IMR-90 (cell line): ENCODE results near the gene HDAC7. TPM values are rescaled to one million over a fixed set of nuclear protein-coding genes. Genes with fewer than 3 reads are reported as not detected.

Source experiments
- ATAC-seq: fragments of 200-7000 bp; cut with Tn5 transposase; 2 replicates; pipeline ENCODE4 v1.9.1; 2020; ENCODE audit warnings: low read depth, mild to moderate bottlenecking, moderate library complexity
- BruUV-seq: library from RNA; stranded (reverse); fragments of 400-500 nt; replicated peaks from 2 replicates; lab custom pipeline; 2021; lab: Mats Ljungman, UMichigan
- CTCF ChIA-PET: fragments of 300-600 bp; formaldehyde crosslinking; extraction: SDS; loops from one replicate; lab custom pipeline; 2021; ENCODE audit warnings: antibody characterized with exemption; lab: Yijun Ruan, JAX
- POLR2A ChIA-PET: fragments of 300-600 bp; sonication (Branson Sonifier 250); formaldehyde crosslinking; loops from one replicate; lab custom pipeline; 2022; ENCODE audit warnings: antibody characterized with exemption; ENCODE audit not compliant: unreplicated experiment; lab: Charles Lee
- DNase-seq: peaks from one replicate; pipeline ENCODE4 v3.0.0; 2013
- H2AFZ ChIP-seq: replicated peaks from 2 replicates; pipeline ENCODE3; 2013; ENCODE audit warnings: low read length, mild to moderate bottlenecking; ENCODE audit not compliant: poor library complexity
- H2AK5ac ChIP-seq: 2 replicates; pipeline ENCODE4 v1.6.1; 2013; ENCODE audit warnings: low read depth, low read length, inconsistent platforms
- H2AK9ac ChIP-seq: replicated peaks from 2 replicates; pipeline ENCODE3; 2013; ENCODE audit warnings: mild to moderate bottlenecking, low read depth, low read length, moderate library complexity; ENCODE audit not compliant: poor library complexity
- H2BK120ac ChIP-seq: 2 replicates; pipeline ENCODE4 v1.6.1; 2013; ENCODE audit warnings: low read depth, low read length, inconsistent platforms
- H2BK15ac ChIP-seq: 3 replicates; pipeline ENCODE4 v1.6.1; 2013; ENCODE audit warnings: low read depth, low read length, inconsistent platforms
- H2BK20ac ChIP-seq: 2 replicates; pipeline ENCODE4 v1.6.1; 2013; ENCODE audit warnings: low read depth, mild to moderate bottlenecking, inconsistent platforms, low read length, moderate library complexity
- H2BK5ac ChIP-seq: 2 replicates; pipeline ENCODE4 v1.6.1; 2013; ENCODE audit warnings: mild to moderate bottlenecking, low read depth, low read length, inconsistent platforms; ENCODE audit not compliant: poor library complexity, severe bottlenecking
- H3K14ac ChIP-seq: replicated peaks from 2 replicates; pipeline ENCODE4 v1.6.1; 2013; ENCODE audit warnings: low read depth, low read length, inconsistent platforms
- H3K18ac ChIP-seq: 2 replicates; pipeline ENCODE4 v1.6.1; 2013; ENCODE audit warnings: low read depth, low read length, control low read depth
- H3K23ac ChIP-seq: 2 replicates; pipeline ENCODE4 v1.6.1; 2013; ENCODE audit warnings: low read depth, low read length, inconsistent platforms
- H3K27ac ChIP-seq: 2 replicates; pipeline ENCODE4 v1.5.1; 2013; ENCODE audit warnings: mild to moderate bottlenecking, control low read depth, low read length; ENCODE audit not compliant: insufficient read depth
- H3K27me3 ChIP-seq: 2 replicates; pipeline ENCODE4 v1.6.1; 2013; ENCODE audit warnings: low read length; ENCODE audit not compliant: control insufficient read depth, insufficient read depth
- H3K36me3 ChIP-seq: 2 replicates; pipeline ENCODE4 v1.6.1; 2013; ENCODE audit warnings: low read length, mixed read lengths; ENCODE audit not compliant: control insufficient read depth, insufficient read depth
- H3K4ac ChIP-seq: 2 replicates; pipeline ENCODE4 v1.6.1; 2013; ENCODE audit warnings: low read depth, low read length, inconsistent platforms
- H3K4me1 ChIP-seq: 2 replicates; pipeline ENCODE4 v1.6.1; 2013; ENCODE audit warnings: low read length, mixed read lengths; ENCODE audit not compliant: control insufficient read depth, insufficient read depth
- H3K4me2 ChIP-seq: 2 replicates; pipeline ENCODE4 v1.6.1; 2013; ENCODE audit warnings: low read depth, mild to moderate bottlenecking, control low read depth, low read length, moderate library complexity
- H3K4me3 ChIP-seq: 2 replicates; pipeline ENCODE4 v1.5.1; 2013; ENCODE audit warnings: low read depth, mild to moderate bottlenecking, control low read depth, low read length, moderate library complexity; ENCODE audit not compliant: insufficient read depth
- H3K56ac ChIP-seq: 2 replicates; pipeline ENCODE4 v1.6.1; 2013; ENCODE audit warnings: low read length, inconsistent platforms; ENCODE audit not compliant: insufficient read depth; ENCODE audit errors: extremely low read depth
- H3K79me1 ChIP-seq, 2 experiments: 2 replicates each; pipeline ENCODE4 v1.6.1; 2013; ENCODE audit warnings: low read length in 2 of 2, inconsistent platforms in 1 of 2, low read depth in 1 of 2
- H3K9ac ChIP-seq: 2 replicates; pipeline ENCODE4 v1.6.1; 2013; ENCODE audit warnings: low read depth, low read length, control low read depth
- H3K9me1 ChIP-seq: 2 replicates; pipeline ENCODE4 v1.6.1; 2013; ENCODE audit warnings: low read length, inconsistent platforms; ENCODE audit not compliant: insufficient read depth
- H3K9me3 ChIP-seq: 2 replicates; pipeline ENCODE4 v1.6.1; 2013; ENCODE audit warnings: low read length; ENCODE audit not compliant: control insufficient read depth, insufficient read depth
- H4K20me1 ChIP-seq: 2 replicates; pipeline ENCODE4 v1.6.1; 2013; ENCODE audit warnings: low read length, inconsistent platforms; ENCODE audit not compliant: insufficient read depth
- H4K5ac ChIP-seq: 2 replicates; pipeline ENCODE4 v1.6.1; 2013; ENCODE audit warnings: mild to moderate bottlenecking, low read depth, low read length, control low read depth
- H4K8ac ChIP-seq, 2 experiments: 2 replicates each; pipeline ENCODE4 v1.6.1; 2013; ENCODE audit warnings: low read depth in 2 of 2, low read length in 2 of 2, control low read depth in 1 of 2, inconsistent platforms in 1 of 2
- H4K91ac ChIP-seq: 2 replicates; pipeline ENCODE4 v1.6.1; 2013; ENCODE audit warnings: low read depth, low read length, inconsistent platforms; ENCODE audit not compliant: insufficient read depth
- BHLHE40 ChIP-seq: fragments of 150-350 bp; IDR thresholded peaks from 2 replicates; pipeline ENCODE4 v1.6.1; 2016; ENCODE audit warnings: mild to moderate bottlenecking, low read depth, low read length
- FOS ChIP-seq: fragments of 150-350 bp; IDR thresholded peaks from 2 replicates; pipeline ENCODE4 v1.6.1; 2016; ENCODE audit warnings: low read depth, low read length
- MAFK ChIP-seq: IDR thresholded peaks from 2 replicates; pipeline ENCODE4 v1.6.1; 2012; ENCODE audit warnings: low read depth, low read length, improper control_type of control experiment
- MAZ ChIP-seq: IDR thresholded peaks from 2 replicates; pipeline ENCODE4 v1.6.1; 2012; ENCODE audit warnings: low read depth, mild to moderate bottlenecking, low read length, improper control_type of control experiment, moderate library complexity, borderline replicate concordance
- MXI1 ChIP-seq: IDR thresholded peaks from 2 replicates; pipeline ENCODE4 v1.6.1; 2012; ENCODE audit warnings: low read depth, mild to moderate bottlenecking, low read length, moderate library complexity, borderline replicate concordance
- NFE2L2 ChIP-seq: fragments of 150-350 bp; IDR thresholded peaks from 2 replicates; pipeline ENCODE4 v1.6.1; 2016; ENCODE audit warnings: low read depth, mild to moderate bottlenecking, low read length
- POLR2A ChIP-seq: IDR thresholded peaks from 2 replicates; pipeline ENCODE4 v1.6.1; 2012; ENCODE audit warnings: mild to moderate bottlenecking, low read depth, low read length
- RAD21 ChIP-seq: IDR thresholded peaks from 2 replicates; pipeline ENCODE4 v1.6.1; 2012; ENCODE audit warnings: low read length, improper control_type of control experiment
- RCOR1 ChIP-seq: IDR thresholded peaks from 2 replicates; pipeline ENCODE4 v1.6.1; 2012; ENCODE audit warnings: mild to moderate bottlenecking, low read length, improper control_type of control experiment; ENCODE audit not compliant: insufficient replicate concordance
- RFX5 ChIP-seq: IDR thresholded peaks from 2 replicates; pipeline ENCODE4 v1.8.0; 2012; ENCODE audit warnings: low read depth, mild to moderate bottlenecking, low read length, moderate library complexity
- SMC3 ChIP-seq: fragments of 150-350 bp; IDR thresholded peaks from 2 replicates; pipeline ENCODE4 v1.6.1; 2016; ENCODE audit warnings: low read depth, mild to moderate bottlenecking, antibody characterized with exemption, low read length, moderate library complexity
- WGBS, 2 experiments: methylation state at CpG; one replicate each; pipeline versions ENCODE4 v1.1.5 to v1.1.7; 2013; ENCODE audit warnings: missing lambda C conversion rate in 2 of 2; ENCODE audit not compliant: insufficient read length in 1 of 2; ENCODE audit errors: extremely low coverage in 2 of 2; 5-methylcytosine and 5-hydroxymethylcytosine counted together
- dilution Hi-C: fragments of 300-500 bp; cut with HindIII; formaldehyde crosslinking; loops from one replicate; pipeline ENCODE4 v1.14.3; 2018; ENCODE audit warnings: low sequenced_read_pairs; ENCODE audit not compliant: unreplicated experiment
- in situ Hi-C: fragments of 300-500 bp; cut with MboI; formaldehyde crosslinking; loops from 3 replicates; pipeline ENCODE4 v1.14.3; 2019; ENCODE audit warnings: low sequenced_read_pairs, inconsistent platforms, mixed read lengths
- intact Hi-C: fragments of 100-400 bp; cut with micrococcal nuclease; formaldehyde crosslinking; loops from 2 replicates; pipeline ENCODE4 v1.10.0; 2022
- polyA plus RNA-seq, 3 experiments: library from polyadenylated mRNA; depleted of rRNA; stranded (reverse); fragments of >200 nt; gene quantifications; 2 replicates each; pipeline ENCODE4 v1.2.3, GENCODE V29; 2012; ENCODE audit warnings: low replicate concordance in 1 of 3
- total RNA-seq: library from RNA; depleted of rRNA; stranded (reverse); fragments of >200 nt; gene quantifications from 2 replicates; pipeline ENCODE4 v1.2.3, GENCODE V29; 2012
- TF ChIP-seq, protein P1 (sequence below): fragments of 150-350 bp; IDR thresholded peaks from 2 replicates; pipeline ENCODE4 v1.6.1; 2016; ENCODE audit warnings: low read depth, mild to moderate bottlenecking, low read length, moderate library complexity, borderline replicate concordance
- TF ChIP-seq, protein P2 (sequence below): fragments of 150-350 bp; IDR thresholded peaks from 2 replicates; pipeline ENCODE4 v1.6.1; 2017; ENCODE audit warnings: mild to moderate bottlenecking, antibody characterized with exemption, low read length, low read depth
- TF ChIP-seq, protein P3 (sequence below): conservative IDR thresholded peaks from 2 replicates; pipeline ENCODE4 v1.5.1; 2012; ENCODE audit warnings: mild to moderate bottlenecking, low read depth, low read length, improper control_type of control experiment

Gene HDAC7
- total and polyA plus RNA-seq, 2 of the 4 experiments (the other 2 are of a cell fraction) = 10.4 to 64.7 TPM

DNA sequence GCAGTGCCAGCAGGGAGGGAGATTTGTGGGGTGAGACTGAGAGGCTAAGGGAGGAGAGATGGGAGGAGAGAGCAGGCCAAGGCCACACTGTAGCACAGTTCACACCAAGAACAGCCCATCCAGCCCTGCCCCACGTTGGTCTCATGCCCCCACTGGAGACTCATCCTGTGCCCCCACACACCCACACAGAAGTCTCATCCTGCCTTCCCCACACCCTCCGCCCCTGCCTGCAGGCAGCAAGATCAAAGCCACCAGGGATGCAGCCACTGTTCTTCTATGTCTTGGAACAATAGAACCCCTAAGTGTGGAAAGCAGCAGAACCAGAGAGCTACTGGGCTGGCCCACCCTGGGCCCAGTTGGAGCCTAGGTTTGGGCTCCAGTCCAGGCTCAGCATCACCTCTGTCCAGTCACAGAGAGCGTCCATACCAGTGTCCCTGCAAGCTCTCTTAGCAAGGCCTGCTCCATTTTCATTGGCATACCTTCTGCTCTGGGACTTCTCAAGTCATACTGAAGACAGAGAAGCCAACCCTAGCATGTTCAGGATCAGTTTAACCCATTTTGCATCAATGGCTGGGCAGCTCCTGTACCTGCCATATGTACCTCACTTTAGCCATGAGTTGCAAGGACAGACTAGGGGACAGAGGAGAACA, 31.7 kb upstream of the HDAC7 start:
- WGBS, 2 experiments = no CpG with 5 or more reads among the region's 3 CpGs
- Histone ChIP-seq H3K18ac (peak overlapping the region; percentile 27), H3K14ac (peak overlapping the region; percentile 77), H2BK5ac (peak overlapping the region; percentile 7), H2BK20ac (peak overlapping the region; percentile 57), H3K23ac (peak overlapping the region; percentile 85), H3K4ac (peak overlapping the region; percentile 94), H3K9ac (no peak overlapping the region), H2BK15ac (peak overlapping the region; percentile 84; the same call in 2 of the 3 replicates), H3K36me3 (peaks cover 5% of the 10 kb centered on the region; the same call in 1 of the 2 replicates), H2AFZ (peak overlapping the region; percentile 53), H3K9me3 (no peaks in the 10 kb centered on the region), H4K5ac (peak overlapping the region; percentile 3; the same call in 1 of the 2 replicates), H3K4me3 (no peak overlapping the region), H2AK9ac (no peak overlapping the region), H3K27me3 (no peaks in the 10 kb centered on the region), H2AK5ac (peak overlapping the region; percentile 91), H3K79me1 (peaks cover 0 to 12% of the 10 kb centered on the region in 2 experiments; a peak in 1 of 4 replicates), H4K20me1 (no peaks in the 10 kb centered on the region), H3K4me2 (peak overlapping the region; percentile 33; the same call in 1 of the 2 replicates), H3K4me1 (peaks cover 21% of the 10 kb centered on the region), H2BK120ac (peak overlapping the region; percentile 90), H3K56ac (no peak overlapping the region), H4K8ac (peak overlapping the region in 1 of 2 experiments; percentile 24; a peak in 1 of 4 replicates), H3K27ac (peak overlapping the region; percentile 30; the same call in 1 of the 2 replicates), H3K9me1 (peaks cover 16% of the 10 kb centered on the region), H4K91ac (peak overlapping the region; percentile 80)
- ChIA-PET CTCF (interaction anchor here (1.1 to 1.2 kb wide), 2 partner anchors 13 to 200 kb away, joined by 3 read pairs; no protein-coding TSS in a partner anchor), POLR2A (no interaction called here)
- ATAC-seq = peak; percentile 25
- BruUV-seq = no TSS peak
- in situ Hi-C loops = no loop called here
- dilution Hi-C loops = no loop called here
- intact Hi-C loops = loop anchor here (5.0 kb wide), 2 partner anchors 51 to 96 kb away; partner anchors contain the start of gene VDR
- no peak for DNase-seq
- TF ChIP-seq FOS = no peak
- TF ChIP-seq MXI1 = no peak
- TF ChIP-seq, protein P1, sequence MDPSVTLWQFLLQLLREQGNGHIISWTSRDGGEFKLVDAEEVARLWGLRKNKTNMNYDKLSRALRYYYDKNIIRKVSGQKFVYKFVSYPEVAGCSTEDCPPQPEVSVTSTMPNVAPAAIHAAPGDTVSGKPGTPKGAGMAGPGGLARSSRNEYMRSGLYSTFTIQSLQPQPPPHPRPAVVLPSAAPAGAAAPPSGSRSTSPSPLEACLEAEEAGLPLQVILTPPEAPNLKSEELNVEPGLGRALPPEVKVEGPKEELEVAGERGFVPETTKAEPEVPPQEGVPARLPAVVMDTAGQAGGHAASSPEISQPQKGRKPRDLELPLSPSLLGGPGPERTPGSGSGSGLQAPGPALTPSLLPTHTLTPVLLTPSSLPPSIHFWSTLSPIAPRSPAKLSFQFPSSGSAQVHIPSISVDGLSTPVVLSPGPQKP = no peak
- TF ChIP-seq RAD21 = no peak
- TF ChIP-seq RFX5 = no peak
- TF ChIP-seq BHLHE40 = no peak
- TF ChIP-seq RCOR1 = no peak
- TF ChIP-seq, protein P2, sequence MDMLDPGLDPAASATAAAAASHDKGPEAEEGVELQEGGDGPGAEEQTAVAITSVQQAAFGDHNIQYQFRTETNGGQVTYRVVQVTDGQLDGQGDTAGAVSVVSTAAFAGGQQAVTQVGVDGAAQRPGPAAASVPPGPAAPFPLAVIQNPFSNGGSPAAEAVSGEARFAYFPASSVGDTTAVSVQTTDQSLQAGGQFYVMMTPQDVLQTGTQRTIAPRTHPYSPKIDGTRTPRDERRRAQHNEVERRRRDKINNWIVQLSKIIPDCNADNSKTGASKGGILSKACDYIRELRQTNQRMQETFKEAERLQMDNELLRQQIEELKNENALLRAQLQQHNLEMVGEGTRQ = no peak
- TF ChIP-seq, protein P3, sequence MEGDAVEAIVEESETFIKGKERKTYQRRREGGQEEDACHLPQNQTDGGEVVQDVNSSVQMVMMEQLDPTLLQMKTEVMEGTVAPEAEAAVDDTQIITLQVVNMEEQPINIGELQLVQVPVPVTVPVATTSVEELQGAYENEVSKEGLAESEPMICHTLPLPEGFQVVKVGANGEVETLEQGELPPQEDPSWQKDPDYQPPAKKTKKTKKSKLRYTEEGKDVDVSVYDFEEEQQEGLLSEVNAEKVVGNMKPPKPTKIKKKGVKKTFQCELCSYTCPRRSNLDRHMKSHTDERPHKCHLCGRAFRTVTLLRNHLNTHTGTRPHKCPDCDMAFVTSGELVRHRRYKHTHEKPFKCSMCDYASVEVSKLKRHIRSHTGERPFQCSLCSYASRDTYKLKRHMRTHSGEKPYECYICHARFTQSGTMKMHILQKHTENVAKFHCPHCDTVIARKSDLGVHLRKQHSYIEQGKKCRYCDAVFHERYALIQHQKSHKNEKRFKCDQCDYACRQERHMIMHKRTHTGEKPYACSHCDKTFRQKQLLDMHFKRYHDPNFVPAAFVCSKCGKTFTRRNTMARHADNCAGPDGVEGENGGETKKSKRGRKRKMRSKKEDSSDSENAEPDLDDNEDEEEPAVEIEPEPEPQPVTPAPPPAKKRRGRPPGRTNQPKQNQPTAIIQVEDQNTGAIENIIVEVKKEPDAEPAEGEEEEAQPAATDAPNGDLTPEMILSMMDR = no peak
- TF ChIP-seq SMC3 = no peak
- TF ChIP-seq NFE2L2 = no peak
- TF ChIP-seq MAZ = no peak
- no peak for TF ChIP-seq POLR2A
- TF ChIP-seq MAFK = no peak
